Activated CD4-positive, alpha-beta memory T cell treated with anti-CD3 and anti-CD28 coated beads for 36 hours (primary cell): ENCODE results near the gene WBP2NL. TPM values are rescaled to one million over a fixed set of nuclear protein-coding genes. Genes with fewer than 3 reads are reported as not detected.

Experiments
- CTCF ChIA-PET: fragments of 350-600 bp; sonication (Branson Sonifier 250); formaldehyde crosslinking; loops from one replicate; lab custom pipeline; 2021; ENCODE audit warnings: antibody characterized with exemption, inconsistent platforms; lab: Charles Lee
- POLR2A ChIA-PET: fragments of 350-600 bp; sonication (Branson Sonifier 250); formaldehyde crosslinking; loops from one replicate; lab custom pipeline; 2021; ENCODE audit warnings: antibody characterized with exemption; lab: Charles Lee
- DNase-seq: peaks from one replicate; pipeline ENCODE4 v3.0.0-alpha.2; 2020
- H3K27ac Mint-ChIP-seq: one replicate; pipeline ENCODE4 v1.8.0; 2021; ENCODE audit warnings: mixed read lengths
- H3K27me3 Mint-ChIP-seq: one replicate; pipeline ENCODE4 v1.8.0; 2021; ENCODE audit warnings: mixed read lengths
- H3K36me3 Mint-ChIP-seq: one replicate; pipeline ENCODE4 v1.8.0; 2021; ENCODE audit warnings: mixed read lengths
- H3K4me1 Mint-ChIP-seq: one replicate; pipeline ENCODE4 v1.8.0; 2021; ENCODE audit warnings: low read depth, mixed read lengths
- H3K4me3 Mint-ChIP-seq: one replicate; pipeline ENCODE4 v1.8.0; 2021; ENCODE audit warnings: mild to moderate bottlenecking, mixed read lengths
- H3K9me3 Mint-ChIP-seq: one replicate; pipeline ENCODE4 v1.8.0; 2021; ENCODE audit warnings: mixed read lengths
- intact Hi-C: fragments of 100-400 bp; cut with micrococcal nuclease; formaldehyde crosslinking; loops from one replicate; pipeline ENCODE4 v1.15.1; 2023
- total RNA-seq, 2 experiments: library from RNA; stranded (reverse); gene quantifications; one replicate each; pipeline ENCODE4 v1.2.3, GENCODE V29; 2021

WBP2NL gene
- total RNA-seq, 2 experiments from 2014 or later: 0.82 to 1.5 TPM

DNA sequence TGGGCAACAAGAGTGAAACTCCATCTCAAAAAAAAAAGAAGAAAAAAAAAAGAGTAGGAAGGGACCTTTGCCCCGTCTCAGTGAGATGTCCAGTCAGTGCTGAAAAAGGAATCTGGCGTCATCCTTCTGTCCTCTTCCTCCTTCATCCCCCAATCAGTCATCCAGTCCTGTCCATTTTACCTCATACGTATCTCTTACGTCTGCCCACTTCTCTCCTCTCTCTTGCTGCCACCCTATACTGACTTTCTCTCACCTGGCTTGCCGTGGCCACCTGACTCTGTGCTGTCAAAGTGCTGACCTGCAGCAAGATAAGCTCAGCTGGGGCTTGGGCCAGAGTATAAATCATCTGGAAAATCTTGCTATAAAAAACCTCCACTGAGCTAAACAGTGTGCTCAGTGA, 15.7 kb upstream of the WBP2NL start:
- Mint-ChIP-seq H3K27me3 (peaks cover 3% of the 10 kb centered on the region), H3K9me3 (no peaks in the 10 kb centered on the region), H3K4me3 (no peak overlapping the region), H3K27ac (no peak overlapping the region), H3K4me1 (no peaks in the 10 kb centered on the region), H3K36me3 (no peaks in the 10 kb centered on the region)
- ChIA-PET POLR2A (interaction anchor here (0.5 kb wide), 1 partner anchor 39 kb away, joined by 3 read pairs; no protein-coding TSS in a partner anchor), CTCF (interaction anchor here (1.2 kb wide), 1 partner anchor 15 kb away, joined by 3 read pairs; no protein-coding TSS in a partner anchor)
- intact Hi-C loops: no loop called here
- DNase-seq: no peak

DNA sequence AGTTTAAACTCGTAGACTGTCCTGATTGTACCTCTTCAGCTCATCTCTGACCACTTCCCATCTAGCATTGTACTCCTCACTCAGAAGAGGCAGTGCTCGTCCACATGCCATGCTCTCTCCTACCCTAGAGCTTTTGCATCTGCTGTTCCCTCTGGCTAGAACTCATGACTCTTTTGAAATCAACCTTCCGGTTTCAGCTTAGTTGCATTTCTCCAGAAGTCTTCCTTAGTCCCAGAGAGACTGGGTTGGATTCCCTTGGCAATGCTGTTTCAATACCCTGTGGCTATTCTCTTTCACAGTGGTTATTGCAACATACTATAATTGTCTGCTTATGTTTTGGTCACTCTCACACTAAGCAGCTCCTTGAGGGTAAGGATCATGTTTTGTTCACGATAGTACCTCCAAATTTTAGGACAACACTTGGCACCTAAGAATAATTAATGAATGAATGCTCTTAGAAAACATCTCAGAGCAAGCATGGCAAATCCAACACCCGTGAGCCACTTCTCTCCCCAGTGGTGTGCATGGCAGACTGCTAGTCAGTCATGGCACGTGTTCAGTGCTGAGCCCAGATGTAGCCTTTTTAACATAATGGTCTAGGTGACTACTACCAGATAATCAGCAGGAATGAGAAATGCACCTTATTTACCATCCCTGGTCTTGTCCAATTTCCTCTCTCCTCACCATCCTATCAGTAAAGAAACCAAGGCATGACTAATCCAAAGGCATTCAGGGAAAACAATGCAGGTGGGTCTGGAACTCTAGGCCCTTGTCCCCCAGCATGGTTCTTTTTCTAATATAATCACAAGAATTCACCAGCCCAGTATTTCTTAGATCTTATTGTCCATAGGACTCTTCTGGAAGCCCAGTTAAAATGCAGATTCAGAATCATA, 14.8 kb upstream of the WBP2NL start:
- intact Hi-C loops: no loop called here
- no peaks in the 10 kb centered on the region for H3K9me3 Mint-ChIP-seq
- DNase-seq: no peak
- H3K36me3 Mint-ChIP-seq: no peaks in the 10 kb centered on the region
- CTCF ChIA-PET: interaction anchor here (1.2 kb wide), 1 partner anchor 16 kb away, joined by 3 read pairs; no protein-coding TSS in a partner anchor
- H3K27ac Mint-ChIP-seq: no peak overlapping the region
- no peak overlapping the region for H3K4me3 Mint-ChIP-seq
- H3K4me1 Mint-ChIP-seq: no peaks in the 10 kb centered on the region
- H3K27me3 Mint-ChIP-seq: no peaks in the 10 kb centered on the region
- POLR2A ChIA-PET: interaction anchor here (0.5 kb wide), 1 partner anchor 40 kb away, joined by 3 read pairs; no protein-coding TSS in a partner anchor

DNA sequence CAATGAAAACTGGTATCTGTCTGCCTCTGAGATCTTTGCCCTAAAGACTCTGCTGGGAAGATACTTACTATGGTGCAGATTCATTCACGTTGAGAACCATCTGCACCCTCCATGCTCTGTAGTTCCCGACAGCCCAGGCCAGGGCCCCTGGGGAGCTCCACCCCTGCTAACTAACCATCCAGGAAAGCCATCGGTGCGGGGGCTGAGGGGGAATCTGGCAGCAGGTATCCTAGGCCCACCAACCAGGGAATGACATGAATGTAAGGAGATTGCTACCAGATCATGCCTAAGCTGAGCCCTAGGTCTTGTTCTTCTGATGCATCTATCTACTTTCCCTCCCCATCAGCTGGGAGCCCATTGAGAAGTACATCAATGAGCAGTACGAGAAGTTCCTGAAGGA, 11.3 kb upstream of the WBP2NL start:
- no peaks in the 10 kb centered on the region for H3K4me1 Mint-ChIP-seq
- H3K9me3 Mint-ChIP-seq: no peaks in the 10 kb centered on the region
- no peak overlapping the region for H3K4me3 Mint-ChIP-seq
- H3K27ac Mint-ChIP-seq: no peak overlapping the region
- intact Hi-C loops: no loop called here
- no peaks in the 10 kb centered on the region for H3K27me3 Mint-ChIP-seq
- ChIA-PET POLR2A (interaction anchor here (0.7 kb wide), 1 partner anchor 84 kb away, joined by 4 read pairs; no protein-coding TSS in a partner anchor), CTCF (no interaction called here)
- no peak for DNase-seq
- H3K36me3 Mint-ChIP-seq: no peaks in the 10 kb centered on the region

DNA sequence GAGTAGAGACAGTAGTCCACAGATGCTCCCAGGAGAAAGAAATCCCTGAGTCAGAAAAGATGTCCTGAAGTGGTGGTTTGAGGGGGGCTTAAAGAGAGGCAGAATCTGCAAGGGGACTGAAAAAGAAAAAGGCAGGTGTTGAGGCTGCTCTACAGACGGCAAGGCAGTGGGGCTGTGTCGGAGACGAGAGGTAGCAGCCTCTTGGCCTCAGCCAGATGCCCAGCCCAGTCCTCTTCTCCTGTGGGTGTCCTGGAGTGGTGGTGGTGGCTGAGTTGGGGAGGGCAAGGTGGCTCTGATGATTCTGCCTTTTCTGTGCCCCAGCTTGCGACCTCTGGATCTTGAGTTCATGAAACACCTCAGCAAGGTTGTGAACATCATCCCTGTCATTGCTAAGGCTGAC, 9.3 kb upstream of the WBP2NL start:
- H3K36me3 Mint-ChIP-seq: no peaks in the 10 kb centered on the region
- H3K9me3 Mint-ChIP-seq: no peaks in the 10 kb centered on the region
- ChIA-PET POLR2A (no interaction called here), CTCF (no interaction called here)
- H3K27ac Mint-ChIP-seq: no peak overlapping the region
- no peaks in the 10 kb centered on the region for H3K27me3 Mint-ChIP-seq
- no peak overlapping the region for H3K4me3 Mint-ChIP-seq
- no peaks in the 10 kb centered on the region for H3K4me1 Mint-ChIP-seq
- intact Hi-C loops: no loop called here
- no peak for DNase-seq

DNA sequence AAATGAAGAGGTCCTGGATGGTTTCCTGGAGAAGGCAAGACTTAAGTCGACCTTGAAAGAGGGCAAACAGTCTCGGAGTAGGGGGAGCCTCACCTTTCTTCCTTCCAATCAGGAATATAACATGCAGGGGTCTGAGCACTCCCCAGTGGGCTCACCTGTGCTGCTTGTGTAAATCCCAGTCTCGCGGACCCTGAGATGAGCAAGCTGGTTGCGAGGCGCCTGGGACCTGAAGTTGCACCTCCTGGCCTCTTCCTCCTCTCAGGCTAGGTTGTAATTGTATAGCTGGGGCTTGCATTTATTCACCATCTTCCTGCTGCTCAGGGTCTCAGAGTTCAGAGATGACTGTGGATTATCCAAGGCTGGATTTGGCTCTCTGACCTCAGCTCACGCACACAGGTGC, 7.5 kb upstream of the WBP2NL start:
- Mint-ChIP-seq H3K27ac (no peak overlapping the region), H3K9me3 (no peaks in the 10 kb centered on the region), H3K36me3 (no peaks in the 10 kb centered on the region), H3K27me3 (no peaks in the 10 kb centered on the region), H3K4me3 (no peak overlapping the region), H3K4me1 (no peaks in the 10 kb centered on the region)
- DNase-seq: no peak
- ChIA-PET POLR2A (no interaction called here), CTCF (no interaction called here)
- intact Hi-C loops: no loop called here

DNA sequence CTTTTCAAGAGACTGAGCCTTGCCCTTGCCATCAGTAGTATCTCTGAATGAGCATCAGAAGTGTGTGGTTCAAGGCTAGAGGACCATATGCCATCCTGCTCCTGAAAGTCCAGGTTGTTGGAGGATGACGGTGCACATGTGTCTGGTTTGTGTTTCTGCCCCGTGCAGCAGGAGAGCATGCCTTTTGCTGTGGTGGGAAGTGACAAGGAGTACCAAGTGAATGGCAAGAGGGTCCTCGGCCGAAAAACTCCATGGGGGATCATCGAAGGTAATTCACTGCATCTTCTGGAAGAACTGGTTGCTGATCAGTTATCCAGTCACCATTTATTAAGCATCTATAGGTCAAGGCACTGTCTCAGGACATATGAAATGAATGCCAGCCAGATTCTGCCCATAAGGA, 6.1 kb upstream of the WBP2NL start:
- CTCF ChIA-PET: no interaction called here
- Mint-ChIP-seq H3K4me1 (peaks cover under 1% of the 10 kb centered on the region), H3K36me3 (no peaks in the 10 kb centered on the region), H3K27me3 (no peaks in the 10 kb centered on the region), H3K9me3 (no peaks in the 10 kb centered on the region), H3K27ac (no peak overlapping the region), H3K4me3 (no peak overlapping the region)
- intact Hi-C loops: no loop called here
- POLR2A ChIA-PET: no interaction called here
- DNase-seq: no peak

DNA sequence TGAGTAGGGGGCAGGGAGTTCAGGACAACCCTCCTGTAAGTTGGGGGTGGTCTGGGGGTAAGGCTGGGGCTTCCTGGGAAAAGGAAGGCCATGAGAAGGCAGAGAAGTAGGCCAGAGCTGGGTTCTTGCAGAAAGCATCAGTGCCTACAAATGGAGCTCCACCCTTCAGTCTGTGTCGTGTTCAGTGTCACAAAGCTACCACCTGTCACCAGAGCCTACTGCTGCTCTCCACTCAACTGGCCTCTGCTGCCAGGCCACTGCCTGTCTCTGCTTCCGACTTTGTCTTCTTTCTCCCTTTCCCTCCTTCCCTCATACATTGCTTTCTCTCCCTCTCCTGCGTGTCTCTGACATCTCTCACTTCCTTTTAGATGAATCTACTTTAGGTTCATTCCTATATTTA, 3.4 kb upstream of the WBP2NL start:
- H3K9me3 Mint-ChIP-seq: peaks cover 2% of the 10 kb centered on the region
- H3K36me3 Mint-ChIP-seq: peaks cover 4% of the 10 kb centered on the region
- no peaks in the 10 kb centered on the region for H3K27me3 Mint-ChIP-seq
- DNase-seq: no peak
- peaks cover 18% of the 10 kb centered on the region for H3K4me1 Mint-ChIP-seq
- intact Hi-C loops: loop anchor here (5.0 kb wide), 1 partner anchor 53 kb away; no protein-coding TSS in a partner anchor
- POLR2A ChIA-PET: interaction anchor here (0.6 kb wide), 1 partner anchor 116 kb away, joined by 3 read pairs; no protein-coding TSS in a partner anchor
- no peak overlapping the region for H3K27ac Mint-ChIP-seq
- no peak overlapping the region for H3K4me3 Mint-ChIP-seq
- CTCF ChIA-PET: no interaction called here

DNA sequence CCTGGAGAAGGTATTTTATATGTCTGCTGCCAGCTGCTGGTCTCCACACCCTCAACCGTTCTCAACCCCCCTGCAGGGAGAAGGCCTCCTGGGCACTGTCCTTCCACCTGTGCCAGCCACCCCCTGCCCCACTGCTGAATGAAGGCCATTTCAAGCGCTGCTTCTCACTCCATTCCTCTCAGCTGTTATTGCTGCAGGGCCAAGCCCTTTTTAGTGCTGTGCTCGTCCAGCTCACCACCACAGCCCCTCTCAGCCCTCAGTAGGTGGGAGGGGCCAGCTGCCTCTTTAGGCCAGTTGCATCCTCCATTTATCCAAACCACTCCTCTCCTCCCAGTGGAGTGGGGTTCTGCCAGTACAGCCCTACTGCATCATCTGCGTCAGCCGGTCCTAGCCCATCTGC, 1.8 kb upstream of the WBP2NL start:
- intact Hi-C loops: loop anchor here (5.0 kb wide), 1 partner anchor 55 kb away; no protein-coding TSS in a partner anchor
- CTCF ChIA-PET: no interaction called here

DNA sequence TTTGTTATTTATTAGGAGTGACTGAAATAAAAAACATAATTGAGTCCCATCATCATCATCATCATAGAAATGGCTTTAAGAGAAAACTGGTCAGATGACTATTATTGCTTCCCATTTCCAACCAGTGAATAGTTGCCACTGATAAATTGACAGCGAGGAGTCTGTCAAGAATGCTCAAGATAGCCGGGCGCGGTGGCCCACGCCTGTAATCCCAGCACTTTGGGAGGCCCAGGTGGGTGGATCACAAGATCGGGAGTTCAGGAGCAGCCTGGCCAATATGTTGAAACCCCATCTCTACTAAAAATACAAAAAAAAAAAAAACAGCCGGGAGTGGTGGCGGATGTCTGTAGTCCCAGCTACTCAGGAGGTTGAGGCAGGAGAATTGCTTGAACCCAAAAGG, 1.9 kb downstream of the WBP2NL start:
- ChIA-PET CTCF (no interaction called here), POLR2A (no interaction called here)
- Mint-ChIP-seq H3K9me3 (peaks cover 17% of the 10 kb centered on the region), H3K4me1 (peaks cover 19% of the 10 kb centered on the region), H3K36me3 (peaks cover 16% of the 10 kb centered on the region), H3K4me3 (no peak overlapping the region), H3K27me3 (no peaks in the 10 kb centered on the region), H3K27ac (no peak overlapping the region)
- no peak for DNase-seq
- intact Hi-C loops: no loop called here

More for the DNA sequence above, 1.8 kb upstream of the WBP2NL start:
- POLR2A ChIA-PET: no interaction called here
- Mint-ChIP-seq H3K27me3 (no peaks in the 10 kb centered on the region), H3K36me3 (peaks cover 14% of the 10 kb centered on the region), H3K9me3 (peaks cover 11% of the 10 kb centered on the region), H3K4me3 (no peak overlapping the region), H3K27ac (no peak overlapping the region), H3K4me1 (peaks cover 18% of the 10 kb centered on the region)
- no peak for DNase-seq

DNA sequence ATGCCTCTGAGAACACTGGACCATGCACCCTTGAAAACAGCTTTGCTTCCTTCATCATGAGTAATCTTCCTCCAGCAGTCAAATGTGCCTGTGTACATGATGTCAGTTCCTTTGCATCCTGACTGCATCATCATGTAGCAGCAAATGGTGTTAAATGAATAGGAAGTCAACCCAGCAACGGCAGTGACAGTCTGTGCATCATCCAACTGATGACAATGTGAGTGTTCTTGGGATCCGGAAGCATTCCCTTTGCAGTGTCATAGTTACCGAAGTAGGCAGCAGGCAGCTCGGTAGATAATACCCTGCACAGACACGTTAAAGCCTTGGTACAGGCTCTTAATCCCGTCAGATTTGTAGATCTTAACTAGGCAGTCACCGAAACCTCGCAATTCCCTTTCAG, 2.5 kb downstream of the WBP2NL start:
- Mint-ChIP-seq H3K4me3 (no peak overlapping the region), H3K4me1 (peaks cover 23% of the 10 kb centered on the region), H3K36me3 (peaks cover 16% of the 10 kb centered on the region), H3K9me3 (peaks cover 21% of the 10 kb centered on the region), H3K27me3 (no peaks in the 10 kb centered on the region), H3K27ac (no peak overlapping the region)
- CTCF ChIA-PET: no interaction called here
- no peak for DNase-seq
- intact Hi-C loops: no loop called here
- POLR2A ChIA-PET: no interaction called here

DNA sequence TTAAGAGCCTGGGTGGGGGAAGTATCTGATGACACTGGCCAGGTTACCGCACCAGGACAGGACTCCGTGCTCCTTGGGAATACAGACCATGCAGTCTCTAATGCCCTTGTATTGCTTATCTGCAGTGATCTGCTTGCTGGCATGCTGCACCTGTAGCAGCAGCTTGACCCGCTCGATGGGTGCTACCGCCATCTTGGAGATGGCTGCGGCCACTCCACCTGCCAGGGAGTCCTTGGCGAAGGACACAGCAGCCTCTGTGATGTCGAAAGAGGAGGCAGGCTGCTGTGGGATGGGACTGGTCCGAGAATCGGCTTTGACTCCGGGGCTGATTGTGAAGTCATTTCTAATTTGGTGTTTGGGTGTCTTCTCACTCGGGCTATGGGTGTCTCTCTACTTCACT, 3.1 kb downstream of the WBP2NL start:
- Mint-ChIP-seq H3K4me1 (peaks cover 23% of the 10 kb centered on the region), H3K27me3 (no peaks in the 10 kb centered on the region), H3K9me3 (peaks cover 21% of the 10 kb centered on the region), H3K4me3 (no peak overlapping the region), H3K27ac (no peak overlapping the region), H3K36me3 (peaks cover 16% of the 10 kb centered on the region)
- no peak for DNase-seq
- intact Hi-C loops: no loop called here
- CTCF ChIA-PET: no interaction called here
- POLR2A ChIA-PET: no interaction called here

DNA sequence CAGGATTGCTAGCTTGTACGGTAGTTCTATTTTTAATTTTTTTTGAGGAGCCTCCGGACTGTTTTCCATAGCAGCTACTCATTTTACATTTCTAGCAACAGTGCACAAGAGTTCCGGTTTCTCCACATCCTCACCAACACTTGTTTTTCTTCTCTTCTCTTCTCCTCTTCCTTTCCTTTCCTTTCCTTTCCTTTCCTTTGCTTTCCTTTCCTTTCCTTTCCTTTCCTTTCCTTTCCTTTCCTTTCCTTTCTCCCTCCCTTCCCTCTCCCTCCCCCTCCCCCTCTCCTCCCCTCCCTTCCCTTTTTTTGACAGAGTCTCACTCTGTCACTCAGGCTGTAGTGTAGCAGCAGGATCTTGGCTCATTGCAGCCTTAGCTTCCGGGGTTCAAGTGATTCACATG, 9.3 kb downstream of the WBP2NL start:
- ChIA-PET CTCF (interaction anchor here (0.9 kb wide), 1 partner anchor 24 kb away, joined by 4 read pairs; no protein-coding TSS in a partner anchor), POLR2A (no interaction called here)
- peaks cover 4% of the 10 kb centered on the region for H3K36me3 Mint-ChIP-seq
- peaks cover 5% of the 10 kb centered on the region for H3K4me1 Mint-ChIP-seq
- DNase-seq: no peak
- intact Hi-C loops: no loop called here
- H3K9me3 Mint-ChIP-seq: peaks cover 27% of the 10 kb centered on the region
- peaks cover 2% of the 10 kb centered on the region for H3K27me3 Mint-ChIP-seq
- H3K4me3 Mint-ChIP-seq: no peak overlapping the region
- no peak overlapping the region for H3K27ac Mint-ChIP-seq
